SK-N-MC (cell line): ENCODE measurements around the gene TMEM59.
"Not testable (repeated sequence)": the region's sequence is repeated elsewhere in the genome, so short reads cannot be mapped to it uniquely, and the experiment has no call there.

ENCODE experiments used
- DNase-seq: peaks from one replicate; pipeline ENCODE4 v3.0.0-alpha.2; 2011; ENCODE audit warnings: low read depth, low spot score
- H3K27ac ChIP-seq: fragments of 200-600 bp; sonication (generic); 2 replicates; pipeline ENCODE4 v1.5.1; 2016; ENCODE audit warnings: mixed run types
- H3K36me3 ChIP-seq: fragments of 200-600 bp; sonication (generic); 2 replicates; pipeline ENCODE4 v1.6.1; 2017; ENCODE audit warnings: antibody characterized with exemption, low read length, mixed read lengths; ENCODE audit not compliant: insufficient read depth
- H3K4me3 ChIP-seq: fragments of 200-600 bp; sonication (generic); 2 replicates; pipeline ENCODE4 v1.5.1; 2016
- H3K9ac ChIP-seq: fragments of 200-600 bp; sonication (generic); 2 replicates; pipeline ENCODE4 v1.8.0; 2017; ENCODE audit warnings: mixed run types, mixed read lengths; ENCODE audit not compliant: insufficient read length
- H3K9me3 ChIP-seq: fragments of 200-600 bp; sonication (generic); 2 replicates; pipeline ENCODE4 v1.6.1; 2017; ENCODE audit warnings: low read depth, mild to moderate bottlenecking, antibody characterized with exemption, low read length, moderate library complexity, mixed read lengths
- EZH2 ChIP-seq: fragments of 200-600 bp; sonication (generic); IDR thresholded peaks from one replicate; pipeline ENCODE4 v1.6.1; 2017; ENCODE audit warnings: antibody characterized with exemption
- FOXP2 ChIP-seq: optimal IDR thresholded peaks from 2 replicates; pipeline ENCODE3; 2011; ENCODE audit warnings: mild to moderate bottlenecking, moderate library complexity; ENCODE audit not compliant: insufficient read depth; ENCODE audit errors: extremely low read length, control extremely low read depth
- POLR2AphosphoS5 ChIP-seq: IDR thresholded peaks from 2 replicates; pipeline ENCODE4 v1.6.1; 2012; ENCODE audit warnings: mild to moderate bottlenecking, low read depth, low read length, borderline replicate concordance

The TMEM59 gene

GRCh38 chr1:54002544-54003248, 50.3 kb downstream of the TMEM59 start:
- Histone ChIP-seq H3K36me3 (no peaks in the 10 kb centered on the region), H3K9ac (no peak overlapping the region), H3K27ac (no peak overlapping the region), H3K4me3 (no peak overlapping the region), H3K9me3 (no peaks in the 10 kb centered on the region)
- TF ChIP-seq FOXP2 (no peak), EZH2 (no peak), POLR2AphosphoS5 (no peak)
- no peak for DNase-seq

DNA sequence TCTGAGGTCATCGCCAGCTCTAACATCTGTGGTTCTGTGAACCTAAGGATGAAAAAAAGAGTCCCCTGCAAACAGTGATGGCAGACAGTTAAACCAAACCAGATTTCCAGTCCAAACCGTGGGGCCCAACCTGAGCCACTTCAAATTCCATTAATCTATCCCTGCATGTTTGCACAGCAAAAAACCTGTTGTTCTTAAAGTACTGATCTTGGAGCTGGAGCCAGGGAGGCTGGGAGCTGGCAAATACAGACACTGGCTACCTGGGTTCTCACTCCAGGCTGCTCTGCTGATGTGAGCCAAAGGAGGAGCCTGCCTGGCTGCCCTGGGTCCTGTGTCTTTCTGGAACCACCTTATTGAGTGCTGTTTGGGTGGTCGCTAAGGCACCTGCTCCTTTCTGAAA, 51.4 kb downstream of the TMEM59 start:
- no peak overlapping the region for H3K4me3 ChIP-seq
- H3K36me3 ChIP-seq: no peaks in the 10 kb centered on the region
- no peak overlapping the region for H3K27ac ChIP-seq
- no peak overlapping the region for H3K9ac ChIP-seq
- no peak for DNase-seq
- H3K9me3 ChIP-seq: no peaks in the 10 kb centered on the region
- TF ChIP-seq POLR2AphosphoS5 (no peak), EZH2 (no peak), FOXP2 (no peak)

GRCh38 chr1:53999920-54000319, 53.1 kb downstream of the TMEM59 start:
- TF ChIP-seq EZH2 (no peak), FOXP2 (no peak), POLR2AphosphoS5 (no peak)
- no peak overlapping the region for H3K9ac ChIP-seq
- no peak for DNase-seq
- no peak overlapping the region for H3K27ac ChIP-seq
- H3K36me3 ChIP-seq: no peaks in the 10 kb centered on the region
- H3K4me3 ChIP-seq: no peak overlapping the region
- no peaks in the 10 kb centered on the region for H3K9me3 ChIP-seq

DNA sequence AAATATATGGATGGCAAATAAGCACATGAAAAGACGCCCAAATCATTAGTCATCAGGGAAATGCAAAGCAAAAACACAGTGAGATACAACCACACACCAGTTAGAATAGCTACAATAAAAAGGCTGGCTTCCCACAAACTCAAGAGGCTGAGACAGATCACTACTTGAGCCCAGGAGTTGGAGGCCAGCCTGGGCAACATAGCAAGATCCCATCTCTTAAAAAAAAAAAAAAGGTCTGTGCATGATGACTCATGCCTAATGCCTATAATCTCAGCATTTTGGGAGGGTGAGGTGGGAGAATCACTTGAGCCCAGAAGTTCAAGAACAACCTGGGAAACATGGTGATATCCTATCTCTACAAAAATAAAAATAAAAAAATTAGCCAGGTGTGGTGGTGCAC, 54.8 kb downstream of the TMEM59 start:
- no peak for DNase-seq
- TF ChIP-seq EZH2: no peak
- no peak for TF ChIP-seq FOXP2
- TF ChIP-seq POLR2AphosphoS5: no peak
- Histone ChIP-seq H3K36me3 (no peaks in the 10 kb centered on the region), H3K9me3 (no peaks in the 10 kb centered on the region), H3K27ac (no peak overlapping the region), H3K9ac (no peak overlapping the region), H3K4me3 (no peak overlapping the region)

DNA sequence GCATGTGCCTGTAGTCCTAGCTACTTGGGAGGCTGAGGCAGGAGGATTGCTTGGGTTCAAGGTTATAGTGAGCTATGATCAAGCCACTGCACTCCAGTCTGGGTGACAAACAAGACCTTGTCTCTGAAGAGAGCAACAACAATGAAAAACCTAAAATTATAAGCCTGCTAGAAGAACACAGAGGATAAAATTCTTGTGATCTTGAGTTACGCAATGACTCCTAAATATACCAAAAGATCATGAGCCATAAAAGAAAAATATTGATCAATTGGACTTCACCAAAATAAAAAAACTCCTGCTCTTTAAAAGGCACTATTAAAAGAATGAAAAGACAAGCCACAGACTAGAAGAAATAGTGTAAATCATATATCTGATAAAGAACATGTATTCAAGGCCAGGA, 57.3 kb downstream of the TMEM59 start:
- no peak overlapping the region for H3K27ac ChIP-seq
- DNase-seq: no peak
- no peaks in the 10 kb centered on the region for H3K36me3 ChIP-seq
- H3K9ac ChIP-seq: no peak overlapping the region
- TF ChIP-seq FOXP2: no peak
- TF ChIP-seq EZH2: no peak
- TF ChIP-seq POLR2AphosphoS5: no peak
- no peaks in the 10 kb centered on the region for H3K9me3 ChIP-seq
- no peak overlapping the region for H3K4me3 ChIP-seq

DNA sequence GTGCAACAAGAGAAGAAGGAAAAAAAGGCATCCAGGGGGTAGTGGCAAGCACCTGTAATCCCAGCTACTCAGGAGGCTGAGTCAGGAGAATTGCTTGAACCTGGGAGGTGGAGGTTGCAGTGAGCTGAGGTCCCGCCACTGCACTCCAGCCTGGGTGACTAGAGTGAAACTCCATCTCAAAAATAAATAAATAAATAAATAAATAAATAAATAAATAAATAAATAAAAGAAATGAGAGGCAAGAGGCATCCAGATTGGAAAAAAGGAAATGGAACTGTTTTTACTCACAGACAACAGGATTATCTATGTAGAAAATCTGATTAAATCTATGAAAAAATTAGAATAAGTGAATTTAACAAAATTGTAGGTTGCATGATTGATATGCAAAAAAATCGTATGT, 58.5 kb downstream of the TMEM59 start:
- H3K9ac ChIP-seq, DNase-seq, H3K27ac ChIP-seq, H3K4me3 ChIP-seq, H3K9me3 ChIP-seq, H3K36me3 ChIP-seq: not testable (repeated sequence)

DNA sequence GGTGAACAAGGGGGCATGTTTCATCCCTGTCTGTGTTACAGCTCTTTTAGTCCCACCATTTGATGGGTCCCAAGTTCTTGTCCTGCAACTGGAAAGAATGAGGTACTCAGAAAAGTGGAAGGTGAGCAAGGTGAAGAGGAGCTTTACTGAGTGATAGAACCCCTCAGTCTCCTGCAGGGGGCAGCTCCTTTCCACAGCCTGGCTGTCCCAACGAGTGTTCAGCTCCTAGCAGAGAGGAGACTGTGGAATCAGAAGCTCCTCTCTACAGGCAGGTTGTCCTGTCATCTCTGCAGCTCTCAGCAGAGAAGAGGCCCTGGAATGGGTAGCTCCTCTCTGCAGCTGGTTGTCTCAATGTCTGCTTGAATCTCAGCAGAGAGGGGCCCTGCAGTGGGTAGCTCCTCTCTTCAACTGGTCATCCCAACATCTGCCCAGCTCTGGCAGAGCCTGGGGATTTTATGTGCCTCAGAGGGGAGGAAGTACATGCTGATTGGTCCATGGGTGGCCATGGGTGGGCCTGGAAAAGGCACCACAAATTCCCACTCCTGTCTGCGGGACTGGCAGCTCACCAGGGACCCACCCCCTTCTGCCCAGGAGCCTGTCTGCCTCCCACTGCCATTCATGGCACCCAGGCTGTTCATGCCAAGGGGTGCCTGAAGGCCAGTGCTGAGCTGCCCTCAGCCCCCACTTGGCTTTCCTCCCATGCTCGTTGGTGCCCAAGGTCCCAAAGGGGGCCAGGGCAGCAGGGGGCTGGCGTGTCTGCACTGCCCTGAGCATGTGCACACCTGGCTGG, 60.7 kb downstream of the TMEM59 start:
- TF ChIP-seq POLR2AphosphoS5: no peak
- TF ChIP-seq FOXP2: no peak
- TF ChIP-seq EZH2: no peak
- Histone ChIP-seq H3K4me3 (no peak overlapping the region), H3K9me3 (no peaks in the 10 kb centered on the region), H3K27ac (no peak overlapping the region), H3K36me3 (no peaks in the 10 kb centered on the region), H3K9ac (no peak overlapping the region)
- no peak for DNase-seq

DNA sequence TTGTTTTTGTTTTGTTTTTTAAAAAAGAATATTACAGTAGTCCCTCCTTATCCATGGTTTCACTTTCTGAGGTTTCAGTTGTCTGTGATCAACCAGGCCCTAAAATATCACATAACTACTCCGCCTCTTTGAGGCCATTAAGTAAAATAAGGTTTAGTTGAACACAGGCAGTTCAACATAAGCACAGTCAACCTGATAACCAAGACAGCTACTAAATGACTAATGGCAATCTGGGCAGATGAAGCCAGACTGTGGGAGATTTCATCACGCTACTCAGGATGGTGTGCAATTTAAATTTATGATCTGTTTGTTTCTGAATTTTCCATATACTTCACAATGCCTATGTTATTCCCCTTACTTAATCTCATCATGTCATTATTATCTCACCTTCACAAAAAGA, 65.1 kb downstream of the TMEM59 start:
- no peak for TF ChIP-seq POLR2AphosphoS5
- no peak for TF ChIP-seq EZH2
- no peak for TF ChIP-seq FOXP2
- Histone ChIP-seq H3K36me3 (no peaks in the 10 kb centered on the region), H3K9me3 (no peaks in the 10 kb centered on the region), H3K4me3 (no peak overlapping the region), H3K27ac (no peak overlapping the region), H3K9ac (no peak overlapping the region)
- DNase-seq: no peak
